GM12878 (cell line): Measurements from ENCODE around the gene POLR1F. TPM values are rescaled to one million over a fixed set of nuclear protein-coding genes. Genes with fewer than 3 reads are reported as not detected.

Source experiments
- ATAC-seq: fragments of 200-7000 bp; cut with Tn5 transposase; 3 replicates; pipeline ENCODE4 v1.9.1; 2020; ENCODE audit warnings: mild to moderate bottlenecking, moderate library complexity
- Bru-seq: library from RNA; stranded (reverse); fragments of 400-500 nt; gene quantifications from one replicate; lab custom pipeline; 2021; lab: Mats Ljungman, UMichigan
- BruChase-seq, 2 experiments: library from RNA; stranded (reverse); fragments of 400-500 nt; gene quantifications; one replicate each; lab custom pipeline; 2021; lab: Mats Ljungman, UMichigan
- BruUV-seq: library from RNA; stranded (reverse); fragments of 400-500 nt; replicated peaks from 2 replicates; lab custom pipeline; 2021; lab: Mats Ljungman, UMichigan
- CTCF ChIA-PET: fragments of 300-600 bp; sonication (Branson Sonifier 250); formaldehyde crosslinking; extraction: SDS; loops from one replicate; lab custom pipeline; 2021; ENCODE audit warnings: inconsistent platforms; lab: Yijun Ruan, JAX
- POLR2A ChIA-PET: fragments of 350-600 bp; formaldehyde crosslinking; extraction: SDS; loops from one replicate; lab custom pipeline; 2021; ENCODE audit warnings: inconsistent platforms; lab: Charles Lee
- RAD21 ChIA-PET: fragments of 300-600 bp; sonication (Branson Sonifier 250); formaldehyde crosslinking; loops from one replicate; lab custom pipeline; 2023; ENCODE audit warnings: antibody characterized with exemption; ENCODE audit not compliant: unreplicated experiment; lab: Charles Lee
- SMC1A ChIA-PET: fragments of 300-600 bp; sonication (Branson Sonifier 250); formaldehyde crosslinking; loops from one replicate; lab custom pipeline; 2023; ENCODE audit not compliant: unreplicated experiment, uncharacterized antibody; lab: Charles Lee
- DNase-seq: peaks from one replicate; pipeline ENCODE4 v3.0.0-alpha.2; 2011; ENCODE audit warnings: low read depth, low spot score
- FAIRE-seq: peaks from 3 replicates; lab custom pipeline; 2011; peaks lifted over from hg19 to GRCh38; lab: Jason Lieb, UNC
- H2AFZ ChIP-seq: 2 replicates; pipeline ENCODE4 v1.6.0; 2011; ENCODE audit warnings: low read depth, low read length, control low read depth; ENCODE audit not compliant: control insufficient read depth
- H3K27ac ChIP-seq: 2 replicates; pipeline ENCODE4 v1.5.1; 2011; ENCODE audit warnings: control low read depth; ENCODE audit not compliant: control insufficient read depth, insufficient read depth
- H3K27me3 ChIP-seq, 2 experiments: replicated peaks in 1 of 2; 2 replicates each; pipeline versions ENCODE4 v1.6.0 to v1.6.1; 2011; ENCODE audit warnings: low read length in 1 of 2; ENCODE audit not compliant: control insufficient read depth in 2 of 2, insufficient read depth in 2 of 2
- H3K36me3 ChIP-seq, 2 experiments: 2 replicates each; pipeline ENCODE4 v1.5.1; 2011; ENCODE audit warnings: low read length in 1 of 2; ENCODE audit not compliant: control insufficient read depth in 2 of 2, insufficient read depth in 2 of 2
- H3K4me1 ChIP-seq: 2 replicates; pipeline ENCODE4 v1.6.1; 2011; ENCODE audit warnings: mild to moderate bottlenecking, low read length, moderate library complexity, mixed read lengths; ENCODE audit not compliant: control insufficient read depth, insufficient read depth
- H3K4me2 ChIP-seq: 2 replicates; pipeline ENCODE4 v1.6.0; 2011; ENCODE audit warnings: control low read depth; ENCODE audit not compliant: control insufficient read depth, insufficient read depth
- H3K4me3 ChIP-seq: fragments of 200-600 bp; sonication (generic); 2 replicates; pipeline ENCODE4 v1.5.1; 2016
- H3K79me2 ChIP-seq: 2 replicates; pipeline ENCODE4 v1.6.0; 2011; ENCODE audit warnings: low read length; ENCODE audit not compliant: control insufficient read depth, insufficient read depth
- H3K9ac ChIP-seq: 2 replicates; pipeline ENCODE4 v1.8.0; 2011; ENCODE audit warnings: low read length, control low read depth, mixed read lengths; ENCODE audit not compliant: control insufficient read depth, insufficient read depth
- H3K9me3 ChIP-seq: replicated peaks from 3 replicates; pipeline ENCODE4 v1.5.1; 2011; ENCODE audit warnings: mild to moderate bottlenecking, low read length; ENCODE audit not compliant: control insufficient read depth, insufficient read depth
- H4K20me1 ChIP-seq: 2 replicates; pipeline ENCODE4 v1.6.0; 2011; ENCODE audit not compliant: control insufficient read depth, insufficient read depth
- ETV6 ChIP-seq, 2 experiments: fragments of 450-650 bp in 1 of 2; IDR thresholded peaks in 1 of 2; conservative IDR thresholded peaks in 1 of 2; 2 replicates each; pipeline ENCODE4 v1.6.1; 2014; ENCODE audit warnings: antibody characterized with exemption in 1 of 2, borderline replicate concordance in 1 of 2, low read depth in 1 of 2, mild to moderate bottlenecking in 1 of 2, moderate library complexity in 1 of 2
- FOXM1 ChIP-seq: IDR thresholded peaks from 2 replicates; pipeline ENCODE4 v1.6.1; 2012; ENCODE audit warnings: low read depth, mild to moderate bottlenecking, inconsistent platforms, low read length, moderate library complexity
- HDGF ChIP-seq: fragments of 450-650 bp; IDR thresholded peaks from 2 replicates; pipeline ENCODE4 v1.6.1; 2016; ENCODE audit warnings: antibody characterized with exemption
- IKZF2 ChIP-seq, 2 experiments: fragments of 450-650 bp; IDR thresholded peaks; 2 replicates each; pipeline ENCODE4 v1.6.1; 2017; ENCODE audit warnings: mild to moderate bottlenecking in 2 of 2, moderate library complexity in 2 of 2
- MEF2B ChIP-seq: fragments of 450-650 bp; IDR thresholded peaks from 2 replicates; pipeline ENCODE4 v1.6.1; 2018; ENCODE audit warnings: mild to moderate bottlenecking, moderate library complexity; ENCODE audit not compliant: partially characterized antibody, poor library complexity, severe bottlenecking
- RFX5 ChIP-seq: IDR thresholded peaks from 2 replicates; pipeline ENCODE4 v1.6.1; 2011; ENCODE audit warnings: low read depth, low read length, improper control_type of control experiment
- SIX5 ChIP-seq: IDR thresholded peaks from 2 replicates; pipeline ENCODE4 v1.6.1; 2011; ENCODE audit warnings: mild to moderate bottlenecking, low read depth, low read length, moderate library complexity; ENCODE audit not compliant: severe bottlenecking
- SMAD5 ChIP-seq: IDR thresholded peaks from 2 replicates; pipeline ENCODE4 v1.6.1; 2016; ENCODE audit warnings: antibody characterized with exemption, low read depth
- SP1 ChIP-seq: IDR thresholded peaks from one replicate; pipeline ENCODE4 v1.6.1; 2011; ENCODE audit warnings: low read depth, low read length
- STAT1 ChIP-seq: fragments of 450-650 bp; conservative IDR thresholded peaks from 2 replicates; pipeline ENCODE4 v1.6.1; 2014; ENCODE audit warnings: antibody characterized with exemption, mild to moderate bottlenecking
- TAF1 ChIP-seq: IDR thresholded peaks from 2 replicates; pipeline ENCODE4 v1.6.1; 2011; ENCODE audit warnings: mild to moderate bottlenecking, low read depth, low read length, borderline replicate concordance
- TARDBP ChIP-seq: IDR thresholded peaks from 2 replicates; pipeline ENCODE4 v1.6.1; 2016; ENCODE audit warnings: borderline replicate concordance
- TCF12 ChIP-seq: IDR thresholded peaks from 2 replicates; pipeline ENCODE4 v1.6.1; 2011; ENCODE audit warnings: low read depth, mild to moderate bottlenecking, low read length
- TCF3 ChIP-seq: IDR thresholded peaks from 2 replicates; pipeline ENCODE4 v1.6.1; 2012; ENCODE audit warnings: low read depth, mild to moderate bottlenecking, low read length, borderline replicate concordance; ENCODE audit not compliant: insufficient read depth
- WGBS: methylation state at CpG from one replicate; pipeline ENCODE4 v1.1.6; 2016; ENCODE audit warnings: low lambda C conversion rate; ENCODE audit not compliant: insufficient replicate concordance, insufficient coverage; ENCODE audit errors: missing lambda C conversion rate; 5-methylcytosine and 5-hydroxymethylcytosine counted together
- in situ Hi-C: fragments of 300-500 bp; cut with MboI; formaldehyde crosslinking; loops from 9 replicates; pipeline ENCODE4 v1.14.3; 2018; ENCODE audit warnings: mixed read lengths
- intact Hi-C: fragments of 100-400 bp; cut with micrococcal nuclease; formaldehyde crosslinking; loops from one replicate; pipeline ENCODE4 v1.14.2; 2022; ENCODE audit not compliant: unreplicated experiment
- long read RNA-seq, 2 experiments: library from polyadenylated mRNA; unstranded; transcript quantifications; one replicate each; pipeline ENCODE4 v2.0.0, GENCODE V29; 2019 to 2020
- polyA minus RNA-seq, 3 experiments: library from RNA; depleted of rRNA, polyadenylated mRNA; stranded (reverse); fragments of >200 nt; gene quantifications; 2 replicates each; pipeline ENCODE4 v1.2.3, GENCODE V29; 2011
- polyA plus RNA-seq, 11 experiments: library from polyadenylated mRNA; depleted of rRNA in 4 of 11; unstranded in 6 of 11; stranded (reverse) in 5 of 11; fragments of >200 nt; fragmentation: Nextera tagmentation in 4 of 11; fragmentation: Illumina TruSeq in 1 of 11; extraction: Ambion mirVana in 4 of 11; extraction: Trizol in 1 of 11; gene quantifications; 1 replicate in 1 of 11; 2 replicates in 10 of 11; pipeline versions ENCODE4 v1.2.1 to v1.2.3, GENCODE V29; 2011 to 2016; ENCODE audit warnings: inconsistent platforms in 2 of 11, missing spikeins in 2 of 11, low read depth in 1 of 11
- total RNA-seq, 4 experiments: library from RNA; depleted of rRNA in 3 of 4; stranded (reverse); fragments of >200 nt in 3 of 4; fragmentation: Illumina TruSeq in 1 of 4; extraction: Trizol in 1 of 4; gene quantifications; 2 replicates each; pipeline versions ENCODE4 v1.2.1 to v1.2.3, GENCODE V29; 2013 to 2021
- TF ChIP-seq, protein P1 (sequence below): IDR thresholded peaks from 2 replicates; pipeline ENCODE4 v1.6.1; 2012; ENCODE audit warnings: low read depth, low read length, improper control_type of control experiment

POLR1F gene, protein sequence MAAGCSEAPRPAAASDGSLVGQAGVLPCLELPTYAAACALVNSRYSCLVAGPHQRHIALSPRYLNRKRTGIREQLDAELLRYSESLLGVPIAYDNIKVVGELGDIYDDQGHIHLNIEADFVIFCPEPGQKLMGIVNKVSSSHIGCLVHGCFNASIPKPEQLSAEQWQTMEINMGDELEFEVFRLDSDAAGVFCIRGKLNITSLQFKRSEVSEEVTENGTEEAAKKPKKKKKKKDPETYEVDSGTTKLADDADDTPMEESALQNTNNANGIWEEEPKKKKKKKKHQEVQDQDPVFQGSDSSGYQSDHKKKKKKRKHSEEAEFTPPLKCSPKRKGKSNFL
- total RNA-seq (2013; cell fraction: nucleolus; rRNA removed), result 12.0 and 14.0 TPM in 2 replicates
- total RNA-seq (2014; rRNA removed) (27.8 and 34.4 TPM in 2 replicates), total RNA-seq (2014; rRNA removed; fragmentation: Illumina TruSeq; extraction: Trizol) (29.9 and 31.4 TPM in 2 replicates), total RNA-seq (2021) (22.5 and 23.3 TPM in 2 replicates), polyA plus RNA-seq (2011; rRNA removed) (27.7 and 43.7 TPM in 2 replicates), polyA plus RNA-seq (2014; fragmentation: Illumina TruSeq; extraction: Trizol) (28.0 and 36.9 TPM in 2 replicates), polyA plus RNA-seq (2014; fragmentation: Nextera tagmentation; extraction: Ambion mirVana) (100 to 1,000 TPM in 1 of 2 experiments, 10 to 100 TPM in 1; 95.3 to 129 TPM), polyA plus RNA-seq (2014; rRNA removed) (16.9 and 17.0 TPM in 2 replicates), polyA plus RNA-seq (2016; fragmentation: Nextera tagmentation; extraction: Ambion mirVana) (10 to 100 TPM; 47.9 to 54.2 TPM), polyA minus RNA-seq (2011; rRNA and poly(A)+ RNA removed) (16.9 and 21.0 TPM in 2 replicates), Bru-seq, nascent RNA (percentile 92 among the genes with signal in this experiment), BruChase-seq, experiment 1, labeled RNA remaining after a 6-hour chase (percentile 84 among the genes with signal in this experiment), BruChase-seq, experiment 2, labeled RNA remaining after a 2-hour chase (percentile 94 among the genes with signal in this experiment)
- 5.4 TPM for polyA plus RNA-seq (2011; ENCODE audit: low read depth)
- 10.3 and 10.4 TPM in 2 replicates for polyA plus RNA-seq (2011; cell fraction: cytosol; rRNA removed)
- 10.2 and 12.3 TPM in 2 replicates for polyA plus RNA-seq (2011; cell fraction: nucleus; rRNA removed)
- polyA plus RNA-seq (2012), result 10.6 and 12.4 TPM in 2 replicates
- 6.4 and 9.0 TPM in 2 replicates for polyA minus RNA-seq (2011; cell fraction: cytosol; rRNA and poly(A)+ RNA removed)
- 10.4 and 15.8 TPM in 2 replicates for polyA minus RNA-seq (2011; cell fraction: nucleus; rRNA and poly(A)+ RNA removed)
- long read RNA-seq, experiment 1, transcript TWISTNB-201 (4 exons, 3,942 nt), result major isoform, 29 of 32 reads
- long read RNA-seq, experiment 1, partial matches to known transcripts, result 0 of 32 reads
- long read RNA-seq, experiment 1, other reads (novel, unspliced or antisense), result 3 of 32 reads
- long read RNA-seq, experiment 2, transcript TWISTNB-202 (2 exons, 427 nt), result minor isoform, 7 of 157 reads
- long read RNA-seq, experiment 2, transcript TWISTNB-201 (4 exons, 3,942 nt), result major isoform, 114 of 157 reads
- long read RNA-seq, experiment 2, partial matches to known transcripts, result 2 of 157 reads
- long read RNA-seq, experiment 2, other reads (novel, unspliced or antisense), result 34 of 157 reads

DNA sequence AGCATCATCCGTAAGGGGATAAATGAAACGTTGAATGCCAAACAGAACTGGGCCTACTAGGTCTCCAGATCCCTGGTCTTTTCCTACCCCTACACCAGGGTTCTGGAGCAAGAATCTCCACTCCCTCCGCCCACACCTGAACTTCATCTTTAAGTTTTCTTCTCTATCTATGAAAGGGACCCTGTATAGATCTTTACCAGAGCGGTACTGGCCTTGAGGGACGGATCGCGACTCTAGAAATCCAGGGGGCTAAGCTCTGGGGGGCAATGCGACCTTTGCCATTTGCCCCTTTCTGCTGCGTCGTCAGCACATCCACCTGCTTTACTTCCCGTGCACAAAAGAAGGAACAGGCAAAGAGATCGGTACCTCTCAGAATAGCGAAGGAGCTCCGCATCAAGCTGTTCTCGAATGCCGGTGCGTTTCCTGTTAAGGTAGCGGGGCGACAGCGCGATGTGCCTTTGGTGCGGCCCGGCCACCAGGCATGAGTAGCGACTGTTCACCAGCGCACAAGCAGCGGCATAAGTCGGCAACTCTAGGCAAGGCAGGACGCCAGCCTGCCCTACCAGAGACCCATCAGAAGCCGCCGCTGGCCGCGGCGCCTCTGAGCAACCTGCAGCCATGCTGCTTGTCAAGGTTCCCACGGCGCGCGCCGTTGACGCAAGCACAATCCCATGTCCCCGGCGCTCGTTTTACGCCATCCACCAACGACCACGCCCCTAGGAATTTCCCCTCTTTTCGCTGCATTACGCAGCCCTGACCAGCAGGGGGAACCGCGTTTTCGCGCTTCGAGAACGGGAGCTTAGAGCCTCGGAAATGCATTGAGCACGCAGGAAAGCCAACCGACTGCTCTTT lies at the start of gene POLR1F:
POLR1F (minus strand) TSS at position 641 of the 852 bp plus-strand sequence; CDS start at position 620, 21 bp downstream.
- intact Hi-C loops (loop anchor here (5.0 kb wide), 1 partner anchor 619 kb away; no protein-coding TSS in a partner anchor), in situ Hi-C loops (no loop called here)
- Histone ChIP-seq H3K9me3 (no peaks in the 10 kb centered on the region), H3K79me2 (peaks cover 33% of the 10 kb centered on the region), H4K20me1 (no peaks in the 10 kb centered on the region), H3K27ac (peak within 1 kb of the TSS; percentile 62), H3K4me1 (0 out of 2 replicates have a peak, but pooled peaks cover 3% of the 10 kb centered on the region), H2AFZ (peak within 1 kb of the TSS; percentile 91), H3K36me3 (no peaks in the 10 kb centered on the region; a peak in 1 of 4 replicates), H3K9ac (peak within 1 kb of the TSS; percentile 79), H3K4me2 (peak within 1 kb of the TSS; percentile 66), H3K4me3 (peak within 1 kb of the TSS; percentile 90), H3K27me3 (no peaks in the 10 kb centered on the region)
- DNase-seq (peak; percentile 90), FAIRE-seq (peak; percentile 81), ATAC-seq (peak; percentile 95)
- no TSS peak for BruUV-seq
- SMC1A ChIA-PET, result interaction anchor here (0.6 to 2.3 kb wide), 11 partner anchors 9 to 890 kb away, joined by 3 to 14 read pairs (median 4); no protein-coding TSS in a partner anchor
- RAD21 ChIA-PET, result interaction anchor here (0.7 to 8.1 kb wide), 9 partner anchors 8 to 890 kb away, joined by 3 to 123 read pairs (median 3); no protein-coding TSS in a partner anchor
- POLR2A ChIA-PET, result interaction anchor here (1.5 kb wide), 1 partner anchor 889 kb away, joined by 3 read pairs; no protein-coding TSS in a partner anchor
- WGBS, result 1% methylated on average over 56 of the region's 56 CpGs
- CTCF ChIA-PET, result interaction anchor here (0.6 to 8.0 kb wide), 29 partner anchors 9 to 1116 kb away, joined by 3 to 184 read pairs (median 5); no protein-coding TSS in a partner anchor
- peak; percentile 65; the same call in 1 of the 2 replicates for TF ChIP-seq TARDBP
- TF ChIP-seq HDGF, result 0 out of 2 replicates have a peak, but pooled peaks have one; percentile 23
- TF ChIP-seq FOXM1, result 0 out of 2 replicates have a peak, but pooled peaks have one; percentile 26
- TF ChIP-seq ETV6 (conservative IDR thresholded peaks at IDR 0.05 in 1 of 2, IDR thresholded peaks at IDR 0.05 in 1 of 2; ENCODE audit: borderline replicate concordance in 1 of 2, low read depth in 1 of 2), result no peak
- no peak; a peak in 1 of 4 replicates for TF ChIP-seq IKZF2 (IDR thresholded peaks at IDR 0.05)
- TF ChIP-seq, protein P1, sequence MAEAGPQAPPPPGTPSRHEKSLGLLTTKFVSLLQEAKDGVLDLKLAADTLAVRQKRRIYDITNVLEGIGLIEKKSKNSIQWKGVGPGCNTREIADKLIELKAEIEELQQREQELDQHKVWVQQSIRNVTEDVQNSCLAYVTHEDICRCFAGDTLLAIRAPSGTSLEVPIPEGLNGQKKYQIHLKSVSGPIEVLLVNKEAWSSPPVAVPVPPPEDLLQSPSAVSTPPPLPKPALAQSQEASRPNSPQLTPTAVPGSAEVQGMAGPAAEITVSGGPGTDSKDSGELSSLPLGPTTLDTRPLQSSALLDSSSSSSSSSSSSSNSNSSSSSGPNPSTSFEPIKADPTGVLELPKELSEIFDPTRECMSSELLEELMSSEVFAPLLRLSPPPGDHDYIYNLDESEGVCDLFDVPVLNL, result peak; percentile 63; the same call in 1 of the 2 replicates
- TF ChIP-seq SIX5, result peak; percentile 34
- peak; percentile 53; the same call in 1 of the 2 replicates for TF ChIP-seq TCF12
- no peak for TF ChIP-seq STAT1
- TF ChIP-seq RFX5, result 0 out of 2 replicates have a peak, but pooled peaks have one; percentile 48
- TF ChIP-seq MEF2B, result no peak
- TF ChIP-seq TCF3, result 0 out of 2 replicates have a peak, but pooled peaks have one; percentile 13
- peak; percentile 70 for TF ChIP-seq SP1
- 0 out of 2 replicates have a peak, but pooled peaks have one; percentile 36 for TF ChIP-seq SMAD5
- TF ChIP-seq TAF1, result peak; percentile 92
